Activated CD8-positive, alpha-beta memory T cell treated with anti-CD3 and anti-CD28 coated beads, Interleukin-2, amount 10 ng/mL, durations not matched to agents 7 days and 5 days (primary cell): ENCODE measurements around the gene TBC1D1. TPM values are rescaled to one million over a fixed set of nuclear protein-coding genes. Genes with fewer than 3 reads are reported as not detected.
A peak's percentile ranks its signal among the peaks of the same experiment; 100 is the strongest.

Source experiments
- ATAC-seq: fragments of 150-1000 bp; cut with Tn5 transposase; one replicate; pipeline ENCODE4 v1.10.0; 2021; ENCODE audit warnings: moderate library complexity
- CTCF ChIA-PET: fragments of 350-600 bp; sonication (Branson Sonifier 250); formaldehyde crosslinking; loops from one replicate; lab custom pipeline; 2021; ENCODE audit warnings: antibody characterized with exemption; lab: Charles Lee
- DNase-seq: peaks from one replicate; pipeline ENCODE4 v3.0.0-alpha.2; 2020
- H3K27ac Mint-ChIP-seq: one replicate; pipeline ENCODE4 v1.8.0; 2021; ENCODE audit warnings: mild to moderate bottlenecking, mixed read lengths
- H3K27me3 Mint-ChIP-seq: one replicate; pipeline ENCODE4 v1.8.0; 2021; ENCODE audit warnings: mixed read lengths
- H3K36me3 Mint-ChIP-seq: one replicate; pipeline ENCODE4 v1.8.0; 2021; ENCODE audit warnings: mild to moderate bottlenecking, mixed read lengths
- H3K4me1 Mint-ChIP-seq: one replicate; pipeline ENCODE4 v1.8.0; 2021; ENCODE audit warnings: mixed read lengths
- H3K4me3 Mint-ChIP-seq: one replicate; pipeline ENCODE4 v1.8.0; 2021; ENCODE audit warnings: mild to moderate bottlenecking, moderate library complexity, mixed read lengths
- H3K9me3 Mint-ChIP-seq: one replicate; pipeline ENCODE4 v1.8.0; 2022; ENCODE audit warnings: low read depth, mixed read lengths
- total RNA-seq, 2 experiments: library from RNA; stranded (reverse); gene quantifications; one replicate each; pipeline ENCODE4 v1.2.3, GENCODE V29; 2021

TBC1D1 gene
- total RNA-seq, 2 experiments from 2014 or later = 62.9 to 72.2 TPM

- H3K27ac Mint-ChIP-seq = no peak overlapping the region
- no peak for DNase-seq
- H3K4me3 Mint-ChIP-seq = no peak overlapping the region
- H3K27me3 Mint-ChIP-seq = no peaks in the 10 kb centered on the region
- H3K36me3 Mint-ChIP-seq = peaks cover 44% of the 10 kb centered on the region
- H3K4me1 Mint-ChIP-seq = peaks cover 12% of the 10 kb centered on the region
- no peak for ATAC-seq
- H3K9me3 Mint-ChIP-seq = peaks cover 4% of the 10 kb centered on the region
- CTCF ChIA-PET = interaction anchor here (1.5 kb wide), 1 partner anchor 11 kb away, joined by 3 read pairs; no protein-coding TSS in a partner anchor
These were observed 60.8 kb downstream of the TBC1D1 start for GRCh38 chr4:37951461-37952352.

- Mint-ChIP-seq H3K36me3 (peaks cover 39% of the 10 kb centered on the region), H3K4me3 (no peak overlapping the region), H3K27ac (no peak overlapping the region), H3K4me1 (peaks cover 9% of the 10 kb centered on the region), H3K27me3 (no peaks in the 10 kb centered on the region), H3K9me3 (peaks cover 4% of the 10 kb centered on the region)
- no peak for DNase-seq
- CTCF ChIA-PET = interaction anchor here (0.9 kb wide), 1 partner anchor 17 kb away, joined by 3 read pairs; no protein-coding TSS in a partner anchor
- ATAC-seq = no peak
These were observed 62.3 kb downstream of the TBC1D1 start for GRCh38 chr4:37953156-37953555.

DNA sequence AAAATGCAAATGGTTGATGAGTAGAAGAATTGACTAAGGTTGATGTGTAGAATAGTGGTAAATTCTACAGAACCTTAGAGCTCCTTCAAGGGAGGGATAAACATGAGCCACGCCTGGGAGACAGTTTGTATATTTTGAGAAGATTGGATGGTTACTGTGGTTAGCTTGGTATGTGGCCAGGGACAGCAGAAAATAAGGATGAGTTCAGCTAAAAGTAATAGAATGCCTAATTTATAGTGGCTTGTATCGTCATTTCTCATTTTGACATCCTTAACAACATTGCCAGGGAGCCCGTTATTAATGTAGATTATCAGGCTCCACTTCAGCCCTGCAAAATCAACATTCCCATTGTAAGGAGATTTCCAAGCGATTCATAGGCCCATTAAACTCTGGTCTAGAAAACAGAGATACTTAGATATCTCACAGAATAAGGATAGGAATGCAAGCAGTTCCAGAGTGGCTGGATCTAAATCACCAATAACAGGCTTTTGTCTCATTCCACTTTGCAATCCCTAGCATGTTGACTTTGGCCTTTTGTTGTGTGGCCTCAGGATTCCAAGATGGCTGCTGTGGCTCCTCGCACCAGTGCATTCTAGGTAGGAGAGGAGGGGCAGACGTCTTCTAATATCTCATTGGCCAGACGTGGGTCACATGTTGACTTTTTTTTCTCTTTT is 62.9 kb downstream of the TBC1D1 start:
- no peaks in the 10 kb centered on the region for H3K27me3 Mint-ChIP-seq
- peaks cover 38% of the 10 kb centered on the region for H3K36me3 Mint-ChIP-seq
- no peak for ATAC-seq
- H3K4me1 Mint-ChIP-seq = peaks cover 6% of the 10 kb centered on the region
- H3K4me3 Mint-ChIP-seq = no peak overlapping the region
- no peak overlapping the region for H3K27ac Mint-ChIP-seq
- DNase-seq = no peak
- CTCF ChIA-PET = interaction anchor here (0.9 kb wide), 1 partner anchor 17 kb away, joined by 3 read pairs; no protein-coding TSS in a partner anchor
- H3K9me3 Mint-ChIP-seq = peaks cover 2% of the 10 kb centered on the region

- Mint-ChIP-seq H3K4me3 (no peak overlapping the region), H3K36me3 (peaks cover 18% of the 10 kb centered on the region), H3K27me3 (no peaks in the 10 kb centered on the region), H3K9me3 (no peaks in the 10 kb centered on the region), H3K4me1 (peaks cover 3% of the 10 kb centered on the region), H3K27ac (no peak overlapping the region)
- CTCF ChIA-PET = no interaction called here
- ATAC-seq = no peak
- no peak for DNase-seq
These were observed 66.1 kb downstream of the TBC1D1 start for GRCh38 chr4:37956941-37957340.

DNA sequence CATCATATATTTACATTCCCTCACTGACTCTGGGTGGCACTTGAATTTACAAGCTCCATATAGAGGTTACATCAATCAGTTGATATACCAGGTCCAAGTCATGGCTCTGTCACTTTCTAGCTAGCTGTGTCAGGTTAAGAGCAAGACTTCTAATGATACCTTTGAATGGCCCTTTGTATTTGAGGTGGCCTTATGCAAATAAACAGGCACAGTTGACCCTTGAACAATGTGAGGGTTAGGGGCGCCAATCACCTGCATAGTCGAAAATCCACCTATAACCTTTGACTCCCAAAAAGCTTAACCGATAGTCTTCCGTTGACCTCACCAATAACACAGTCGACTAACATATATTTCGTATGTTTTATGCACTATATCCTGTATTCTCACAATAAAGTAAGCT is 68.0 kb downstream of the TBC1D1 start:
- no peak for ATAC-seq
- Mint-ChIP-seq H3K27me3 (no peaks in the 10 kb centered on the region), H3K4me1 (peaks cover 3% of the 10 kb centered on the region), H3K4me3 (no peak overlapping the region), H3K27ac (no peak overlapping the region), H3K36me3 (peaks cover 9% of the 10 kb centered on the region), H3K9me3 (no peaks in the 10 kb centered on the region)
- CTCF ChIA-PET = no interaction called here
- DNase-seq = no peak

GRCh38 chr4:37960098-37960497 is 69.2 kb downstream of the TBC1D1 start, which contains the start of gene PTTG2:
TSS of gene PTTG2 (plus strand) at chr4:37960398. CDS start at chr4:37960435, 37 bp downstream.
- DNase-seq (no peak), ATAC-seq (no peak)
- H3K9me3 Mint-ChIP-seq = no peaks in the 10 kb centered on the region
- H3K4me1 Mint-ChIP-seq = no peaks in the 10 kb centered on the region
- CTCF ChIA-PET = no interaction called here
- H3K36me3 Mint-ChIP-seq = peaks cover 3% of the 10 kb centered on the region
- no peak within 1 kb of the TSS for H3K27ac Mint-ChIP-seq
- no peak within 1 kb of the TSS for H3K4me3 Mint-ChIP-seq
- H3K27me3 Mint-ChIP-seq = no peaks in the 10 kb centered on the region

DNA sequence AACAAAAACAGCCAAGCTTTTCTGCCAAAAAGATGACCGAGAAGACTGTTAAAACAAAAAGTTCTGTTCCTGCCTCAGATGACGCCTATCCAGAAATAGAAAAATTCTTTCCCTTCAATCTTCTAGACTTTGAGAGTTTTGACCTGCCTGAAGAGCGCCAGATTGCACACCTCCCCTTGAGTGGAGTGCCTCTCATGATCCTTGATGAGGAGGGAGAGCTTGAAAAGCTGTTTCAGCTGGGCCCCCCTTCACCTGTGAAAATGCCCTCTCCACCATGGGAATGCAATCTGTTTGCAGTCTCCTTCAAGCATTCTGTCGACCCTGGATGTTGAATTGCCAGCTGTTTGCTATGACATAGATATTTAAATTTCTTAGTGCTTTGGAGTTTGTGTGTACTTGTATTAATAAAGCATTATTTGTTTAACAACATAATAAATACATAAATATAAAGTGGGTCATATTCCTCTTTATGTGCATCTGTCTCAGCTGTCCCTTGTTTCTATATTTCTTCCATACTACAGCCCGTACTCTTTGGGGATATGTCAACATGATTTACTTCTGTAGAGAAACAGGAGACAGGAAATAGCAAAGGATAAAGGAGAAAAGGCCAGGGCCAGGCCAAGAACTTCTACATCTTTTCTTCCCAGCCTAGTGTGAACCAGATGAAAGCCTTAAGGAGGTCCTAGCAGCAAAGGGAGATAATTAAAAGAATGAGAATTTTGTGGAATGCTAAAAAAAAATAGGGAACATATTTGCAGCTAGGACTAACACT is 70.0 kb downstream of the TBC1D1 start:
- DNase-seq (no peak), ATAC-seq (no peak)
- CTCF ChIA-PET = interaction anchor here (1.8 kb wide), 1 partner anchor 16 kb away, joined by 7 read pairs; no protein-coding TSS in a partner anchor
- no peaks in the 10 kb centered on the region for H3K4me1 Mint-ChIP-seq
- no peaks in the 10 kb centered on the region for H3K9me3 Mint-ChIP-seq
- H3K36me3 Mint-ChIP-seq = peaks cover 2% of the 10 kb centered on the region
- no peak overlapping the region for H3K4me3 Mint-ChIP-seq
- no peak overlapping the region for H3K27ac Mint-ChIP-seq
- no peaks in the 10 kb centered on the region for H3K27me3 Mint-ChIP-seq

DNA sequence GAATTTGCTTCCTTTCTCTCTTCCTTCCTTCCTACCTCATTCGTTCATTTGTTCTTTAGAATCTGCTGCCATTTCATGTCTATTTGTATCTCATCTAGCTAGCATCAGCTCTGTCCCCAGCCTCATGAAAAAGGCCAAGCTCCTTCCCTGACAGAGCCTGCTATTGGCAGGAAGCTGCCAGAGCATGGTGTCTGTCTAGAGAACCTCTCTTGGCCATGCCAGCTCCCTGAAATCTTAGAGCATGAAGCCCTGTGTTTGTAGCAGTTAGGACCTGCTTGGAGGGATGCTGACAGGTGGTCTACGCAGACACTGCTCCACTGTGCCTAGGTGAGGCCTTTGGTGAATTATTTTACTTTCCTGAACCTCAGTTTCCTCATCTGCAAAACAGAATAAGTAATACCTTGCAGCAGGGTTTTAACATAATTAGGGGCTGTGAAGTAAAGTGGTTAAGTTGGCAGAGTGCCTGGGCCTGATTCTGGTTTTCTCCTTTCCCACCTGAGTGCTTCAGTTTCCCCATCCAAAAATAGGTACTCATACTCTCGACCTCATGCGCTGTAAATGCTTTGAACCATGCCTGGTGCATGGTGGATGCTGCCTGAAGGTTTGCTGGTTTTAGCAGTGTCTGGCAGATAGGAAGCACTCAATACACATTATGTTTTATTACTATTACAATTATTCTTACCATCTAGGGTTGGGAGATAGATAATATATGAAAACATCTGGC is 74.0 kb downstream of the TBC1D1 start:
- Mint-ChIP-seq H3K36me3 (peaks cover 4% of the 10 kb centered on the region), H3K27me3 (no peaks in the 10 kb centered on the region), H3K4me3 (no peak overlapping the region), H3K27ac (no peak overlapping the region), H3K4me1 (no peaks in the 10 kb centered on the region), H3K9me3 (no peaks in the 10 kb centered on the region)
- DNase-seq (no peak), ATAC-seq (no peak)
- CTCF ChIA-PET = no interaction called here

DNA sequence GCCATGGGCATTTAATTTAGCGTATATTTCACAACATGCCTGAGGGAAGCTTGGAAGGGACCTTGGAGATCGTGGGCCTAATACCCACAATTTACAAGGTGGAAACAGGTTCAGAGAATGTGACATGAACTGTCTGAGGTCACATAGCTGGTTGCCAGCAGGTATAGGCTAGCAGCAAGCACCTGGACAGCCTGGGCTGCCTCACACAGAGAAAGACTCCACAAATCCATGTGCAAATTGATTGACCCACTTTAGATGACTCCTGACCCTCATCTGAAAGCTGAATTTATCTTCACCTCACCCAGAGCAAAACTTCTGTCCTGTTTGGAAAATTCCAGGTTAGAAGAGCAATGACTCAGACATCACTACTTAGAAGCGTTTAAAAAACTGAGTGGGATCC is 75.2 kb downstream of the TBC1D1 start:
- no peak for ATAC-seq
- DNase-seq = no peak
- H3K36me3 Mint-ChIP-seq = peaks cover 4% of the 10 kb centered on the region
- no peaks in the 10 kb centered on the region for H3K9me3 Mint-ChIP-seq
- no peak overlapping the region for H3K4me3 Mint-ChIP-seq
- no peaks in the 10 kb centered on the region for H3K27me3 Mint-ChIP-seq
- no peak overlapping the region for H3K27ac Mint-ChIP-seq
- peaks cover 3% of the 10 kb centered on the region for H3K4me1 Mint-ChIP-seq
- CTCF ChIA-PET = interaction anchor here (1.6 kb wide), 1 partner anchor 9 kb away, joined by 5 read pairs; no protein-coding TSS in a partner anchor

- CTCF ChIA-PET = interaction anchor here (1.2 to 1.3 kb wide), 2 partner anchors 10 to 171 kb away, joined by 3 to 11 read pairs; no protein-coding TSS in a partner anchor
- ATAC-seq (no peak), DNase-seq (no peak)
These were observed 76.9 kb downstream of the TBC1D1 start for GRCh38 chr4:37967736-37968135.

GRCh38 chr4:37968747-37969146 is 77.9 kb downstream of the TBC1D1 start:
- H3K36me3 Mint-ChIP-seq = peaks cover 4% of the 10 kb centered on the region
- H3K4me1 Mint-ChIP-seq = peaks cover 3% of the 10 kb centered on the region
- CTCF ChIA-PET = no interaction called here
- H3K4me3 Mint-ChIP-seq = no peak overlapping the region
- no peak overlapping the region for H3K27ac Mint-ChIP-seq
- DNase-seq (no peak), ATAC-seq (no peak)
- no peaks in the 10 kb centered on the region for H3K27me3 Mint-ChIP-seq
- H3K9me3 Mint-ChIP-seq = no peaks in the 10 kb centered on the region

More at GRCh38 chr4:37967736-37968135, 76.9 kb downstream of the TBC1D1 start:
- H3K4me1 Mint-ChIP-seq = peaks cover 3% of the 10 kb centered on the region
- no peaks in the 10 kb centered on the region for H3K9me3 Mint-ChIP-seq
- H3K4me3 Mint-ChIP-seq = no peak overlapping the region
- peaks cover 4% of the 10 kb centered on the region for H3K36me3 Mint-ChIP-seq
- H3K27me3 Mint-ChIP-seq = no peaks in the 10 kb centered on the region
- no peak overlapping the region for H3K27ac Mint-ChIP-seq

GRCh38 chr4:37970702-37971101 is 79.8 kb downstream of the TBC1D1 start:
- no peaks in the 10 kb centered on the region for H3K27me3 Mint-ChIP-seq
- peak; percentile 62 for DNase-seq
- no peak overlapping the region for H3K4me3 Mint-ChIP-seq
- H3K9me3 Mint-ChIP-seq = no peaks in the 10 kb centered on the region
- ATAC-seq = peak; percentile 63
- peaks cover 4% of the 10 kb centered on the region for H3K36me3 Mint-ChIP-seq
- CTCF ChIA-PET = interaction anchor here (1.1 to 1.5 kb wide), 3 partner anchors 8 to 174 kb away, joined by 3 read pairs; no protein-coding TSS in a partner anchor
- no peak overlapping the region for H3K27ac Mint-ChIP-seq
- peaks cover 3% of the 10 kb centered on the region for H3K4me1 Mint-ChIP-seq
